Hepatocyte (in vitro differentiated cells): ENCODE data around the gene SYT2.
"Not testable (repeated sequence)": the region's sequence is repeated elsewhere in the genome, so short reads cannot be mapped to it uniquely, and the experiment has no call there.

Experiments used
- CTCF ChIP-seq: fragments of 200-600 bp; sonication (generic); IDR thresholded peaks from 2 replicates; pipeline ENCODE4 v1.5.1; 2016; ENCODE audit warnings: antibody characterized with exemption, mild to moderate bottlenecking; ENCODE audit not compliant: poor library complexity
- EZH2 ChIP-seq: fragments of 200-600 bp; sonication (generic); IDR thresholded peaks from 2 replicates; pipeline ENCODE4 v1.6.1; 2016; ENCODE audit warnings: antibody characterized with exemption, mild to moderate bottlenecking, borderline replicate concordance
- EZH2phosphoT487 ChIP-seq: fragments of 200-600 bp; sonication (generic); IDR thresholded peaks from one replicate; pipeline ENCODE4 v1.6.1; 2018; ENCODE audit warnings: antibody characterized with exemption, mild to moderate bottlenecking, low read depth, moderate library complexity; ENCODE audit not compliant: unreplicated experiment, severe bottlenecking

GRCh38 chr1:202638701-202639305 is 71.5 kb downstream of the SYT2 start:
- TF ChIP-seq EZH2phosphoT487, CTCF, EZH2: not testable (repeated sequence)
